Naive thymus-derived CD8-positive, alpha-beta T cell (primary cell): ENCODE measurements around the gene ACTL8. TPM values are rescaled to one million over a fixed set of nuclear protein-coding genes. Genes with fewer than 3 reads are reported as not detected.

Source experiments
- ATAC-seq, 2 donors: fragments of 150-1000 bp; cut with Tn5 transposase in 1 of 2; sonication (Bioruptor Pico), chemical (Tn5 transposase) in 1 of 2; 1 replicate in 1 of 2; 2 replicates in 1 of 2; pipeline ENCODE4 v1.10.0; 2021; ENCODE audit warnings: mild to moderate bottlenecking in 2 of 2, moderate library complexity in 2 of 2
- POLR2A ChIA-PET: fragments of 350-600 bp; sonication (Branson Sonifier 250); formaldehyde crosslinking; loops from one replicate; lab custom pipeline; 2021; ENCODE audit warnings: antibody characterized with exemption; lab: Charles Lee
- DNase-seq, 10 donors: peaks; one replicate each; pipeline versions ENCODE4 v3.0.0 to v3.0.0-alpha.2; 2020 to 2022
- H3K27ac Mint-ChIP-seq, 10 donors: one replicate each; pipeline ENCODE4 v1.8.0; 2020 to 2022; ENCODE audit warnings: mild to moderate bottlenecking in 10 of 10, mixed read lengths in 10 of 10, moderate library complexity in 4 of 10, inconsistent platforms in 1 of 10
- H3K27me3 Mint-ChIP-seq, 5 donors: one replicate each; pipeline ENCODE4 v1.8.0; 2021 to 2022; ENCODE audit warnings: mixed read lengths in 5 of 5
- H3K36me3 Mint-ChIP-seq, 3 donors: one replicate each; pipeline ENCODE4 v1.8.0; 2020 to 2022; ENCODE audit warnings: mixed read lengths in 3 of 3, mild to moderate bottlenecking in 2 of 3, inconsistent platforms in 1 of 3
- H3K4me1 Mint-ChIP-seq, 4 donors: one replicate each; pipeline ENCODE4 v1.8.0; 2021 to 2022; ENCODE audit warnings: mixed read lengths in 4 of 4
- H3K4me3 Mint-ChIP-seq, 10 donors: one replicate each; pipeline ENCODE4 v1.8.0; 2020 to 2022; ENCODE audit warnings: mild to moderate bottlenecking in 10 of 10, mixed read lengths in 10 of 10, moderate library complexity in 6 of 10, inconsistent platforms in 1 of 10
- H3K9me3 Mint-ChIP-seq, 9 donors: one replicate each; pipeline ENCODE4 v1.8.0; 2020 to 2022; ENCODE audit warnings: mixed read lengths in 9 of 9, mild to moderate bottlenecking in 3 of 9, inconsistent platforms in 1 of 9, moderate library complexity in 1 of 9
- polyA plus RNA-seq, 3 donors: library from polyadenylated mRNA; unstranded; fragments of 300-500 nt; fragmentation: Illumina TruSeq; gene quantifications; one replicate each; pipeline ENCODE4 v1.2.3, GENCODE V29; 2021
- total RNA-seq, 8 experiments: library from RNA in 2 of 8; stranded (reverse) in 2 of 8; gene quantifications; one replicate each; pipeline ENCODE4 v1.2.3 and lab custom pipeline; 2021 to 2026

The ACTL8 gene
- total and polyA plus RNA-seq, 5 experiments from 2014 or later = not detected

GRCh38 chr1:17777818-17778217 is 22.7 kb downstream of the ACTL8 start:
- DNase-seq = no peak
- no peaks in the 10 kb centered on the region for H3K36me3 Mint-ChIP-seq
- no peak for ATAC-seq
- H3K27ac Mint-ChIP-seq = no peak overlapping the region
- peaks cover 0 to 30% (median 12%) of the 10 kb centered on the region in 5 donors for H3K27me3 Mint-ChIP-seq
- no peak overlapping the region for H3K4me3 Mint-ChIP-seq
- H3K9me3 Mint-ChIP-seq = peaks cover 0 to 6% (median 0%) of the 10 kb centered on the region in 9 donors
- POLR2A ChIA-PET = no interaction called here
- no peaks in the 10 kb centered on the region for H3K4me1 Mint-ChIP-seq

GRCh38 chr1:17780916-17781315 is 25.8 kb downstream of the ACTL8 start:
- Mint-ChIP-seq H3K4me1 (no peaks in the 10 kb centered on the region), H3K27me3 (peaks cover 3 to 12% (median 10%) of the 10 kb centered on the region in 5 donors), H3K9me3 (peaks cover 0 to 4% (median 0%) of the 10 kb centered on the region in 9 donors), H3K36me3 (no peaks in the 10 kb centered on the region), H3K27ac (no peak overlapping the region), H3K4me3 (no peak overlapping the region)
- POLR2A ChIA-PET = no interaction called here
- DNase-seq = no peak
- no peak for ATAC-seq

GRCh38 chr1:17789926-17790325 is 34.8 kb downstream of the ACTL8 start:
- no peaks in the 10 kb centered on the region for H3K36me3 Mint-ChIP-seq
- no peak overlapping the region for H3K27ac Mint-ChIP-seq
- no peak overlapping the region for H3K4me3 Mint-ChIP-seq
- POLR2A ChIA-PET = no interaction called here
- no peaks in the 10 kb centered on the region for H3K9me3 Mint-ChIP-seq
- H3K4me1 Mint-ChIP-seq = no peaks in the 10 kb centered on the region
- ATAC-seq (no peak), DNase-seq (no peak)
- H3K27me3 Mint-ChIP-seq = peaks cover 6 to 33% (median 31%) of the 10 kb centered on the region in 5 donors

- no peak overlapping the region for H3K27ac Mint-ChIP-seq
- no peak for ATAC-seq
- POLR2A ChIA-PET = no interaction called here
- H3K4me3 Mint-ChIP-seq = no peak overlapping the region
- no peaks in the 10 kb centered on the region for H3K9me3 Mint-ChIP-seq
- DNase-seq = no peak
- peaks cover 6 to 33% (median 31%) of the 10 kb centered on the region in 5 donors for H3K27me3 Mint-ChIP-seq
- H3K36me3 Mint-ChIP-seq = no peaks in the 10 kb centered on the region
- H3K4me1 Mint-ChIP-seq = no peaks in the 10 kb centered on the region
These were observed 35.4 kb downstream of the ACTL8 start for GRCh38 chr1:17790383-17791054.

- POLR2A ChIA-PET = no interaction called here
- no peak for ATAC-seq
- H3K27me3 Mint-ChIP-seq = peaks cover 6 to 33% (median 31%) of the 10 kb centered on the region in 5 donors
- H3K36me3 Mint-ChIP-seq = no peaks in the 10 kb centered on the region
- no peaks in the 10 kb centered on the region for H3K4me1 Mint-ChIP-seq
- no peaks in the 10 kb centered on the region for H3K9me3 Mint-ChIP-seq
- DNase-seq = no peak
- H3K4me3 Mint-ChIP-seq = no peak overlapping the region
- H3K27ac Mint-ChIP-seq = no peak overlapping the region
These were observed 35.9 kb downstream of the ACTL8 start for GRCh38 chr1:17791055-17791390.

DNA sequence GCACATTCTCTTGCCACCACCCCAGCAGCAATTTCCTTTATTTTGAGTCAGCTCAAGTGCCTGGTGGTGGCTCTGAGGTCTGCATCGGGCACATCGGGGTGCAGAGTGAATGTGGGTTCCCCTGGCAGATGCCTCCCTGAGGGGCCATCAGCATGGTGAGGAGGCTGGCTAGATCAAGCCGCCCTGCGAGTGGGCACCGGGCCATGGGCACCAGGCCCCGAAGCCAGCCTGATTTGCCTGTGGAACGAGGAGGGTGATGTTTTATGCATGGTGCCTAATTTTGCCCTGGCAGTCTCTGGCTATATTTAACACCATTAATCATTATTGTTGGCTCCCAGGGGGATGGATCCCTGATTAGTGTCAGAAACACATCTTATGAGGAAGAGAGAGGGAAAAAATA is 36.3 kb downstream of the ACTL8 start:
- Mint-ChIP-seq H3K27me3 (peaks cover 6 to 35% (median 31%) of the 10 kb centered on the region in 5 donors), H3K36me3 (no peaks in the 10 kb centered on the region), H3K4me1 (no peaks in the 10 kb centered on the region), H3K4me3 (no peak overlapping the region), H3K27ac (no peak overlapping the region), H3K9me3 (no peaks in the 10 kb centered on the region)
- POLR2A ChIA-PET = no interaction called here
- no peak for ATAC-seq
- DNase-seq = no peak

DNA sequence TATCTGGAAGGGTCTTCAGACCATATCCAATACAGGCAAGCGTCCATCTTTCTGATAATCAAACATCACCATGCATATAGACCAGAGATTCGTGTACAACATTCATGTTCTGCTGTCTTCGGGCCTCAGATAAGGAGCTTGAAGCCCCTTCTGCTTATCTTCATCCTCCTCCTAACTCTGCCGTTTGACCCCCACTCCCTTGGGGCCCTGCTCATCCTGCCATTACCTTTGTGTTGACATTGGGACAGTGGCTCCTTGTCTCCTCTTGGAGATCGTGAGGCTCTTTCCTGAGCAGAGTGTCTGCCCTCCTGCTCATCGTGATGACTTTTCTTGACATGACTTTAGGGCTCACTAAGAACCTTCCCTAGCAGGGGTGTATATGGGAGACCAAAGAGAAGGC is 37.3 kb downstream of the ACTL8 start:
- Mint-ChIP-seq H3K27ac (no peak overlapping the region), H3K4me1 (no peaks in the 10 kb centered on the region), H3K27me3 (peaks cover 7 to 35% (median 33%) of the 10 kb centered on the region in 5 donors), H3K36me3 (no peaks in the 10 kb centered on the region), H3K4me3 (no peak overlapping the region), H3K9me3 (no peaks in the 10 kb centered on the region)
- ATAC-seq (no peak), DNase-seq (no peak)
- POLR2A ChIA-PET = no interaction called here

DNA sequence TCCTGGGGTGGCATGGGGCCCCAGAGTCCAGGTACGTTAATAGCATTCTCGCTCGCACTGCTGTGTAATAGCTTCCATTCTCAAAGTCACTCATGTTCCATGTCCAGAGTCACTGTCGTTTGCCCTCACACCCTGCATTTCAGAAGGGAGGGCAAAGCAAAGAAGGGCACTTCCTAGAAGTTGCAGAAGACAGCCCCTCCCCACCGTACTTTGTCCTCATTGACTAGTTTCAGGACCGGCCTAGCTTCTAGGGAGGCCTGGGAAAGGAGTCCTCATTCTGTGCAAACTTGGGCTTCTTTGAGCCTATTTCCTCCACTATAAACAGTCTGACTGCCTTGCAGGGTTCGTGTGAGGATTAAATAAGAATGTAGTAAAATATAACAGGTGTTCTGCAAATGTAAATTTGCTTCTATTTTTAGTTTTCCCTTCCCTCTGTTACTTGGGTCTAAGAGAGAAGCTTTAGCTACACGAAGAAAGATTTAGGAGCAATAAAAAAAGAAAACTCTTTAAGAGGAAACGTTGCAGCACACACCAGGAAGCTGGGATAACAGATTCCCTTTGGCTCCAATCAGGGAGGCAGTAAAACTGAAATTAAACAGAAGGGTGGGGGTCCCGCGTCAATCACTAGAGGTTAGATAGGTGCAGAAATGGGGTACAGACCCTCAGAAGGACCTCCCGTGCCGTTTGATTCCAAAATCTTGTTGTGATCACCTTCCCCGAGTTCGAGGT is 40.1 kb downstream of the ACTL8 start:
- H3K4me3 Mint-ChIP-seq = no peak overlapping the region
- POLR2A ChIA-PET = no interaction called here
- H3K27me3 Mint-ChIP-seq = peaks cover 5 to 52% (median 26%) of the 10 kb centered on the region in 5 donors
- no peaks in the 10 kb centered on the region for H3K9me3 Mint-ChIP-seq
- ATAC-seq = no peak
- no peak for DNase-seq
- no peaks in the 10 kb centered on the region for H3K4me1 Mint-ChIP-seq
- H3K27ac Mint-ChIP-seq = no peak overlapping the region
- no peaks in the 10 kb centered on the region for H3K36me3 Mint-ChIP-seq

GRCh38 chr1:17795836-17796645 is 40.9 kb downstream of the ACTL8 start:
- Mint-ChIP-seq H3K4me3 (no peak overlapping the region), H3K36me3 (no peaks in the 10 kb centered on the region), H3K4me1 (no peaks in the 10 kb centered on the region), H3K27ac (no peak overlapping the region), H3K27me3 (peaks cover 5 to 57% (median 26%) of the 10 kb centered on the region in 5 donors), H3K9me3 (no peaks in the 10 kb centered on the region)
- DNase-seq = no peak
- POLR2A ChIA-PET = no interaction called here
- no peak for ATAC-seq

DNA sequence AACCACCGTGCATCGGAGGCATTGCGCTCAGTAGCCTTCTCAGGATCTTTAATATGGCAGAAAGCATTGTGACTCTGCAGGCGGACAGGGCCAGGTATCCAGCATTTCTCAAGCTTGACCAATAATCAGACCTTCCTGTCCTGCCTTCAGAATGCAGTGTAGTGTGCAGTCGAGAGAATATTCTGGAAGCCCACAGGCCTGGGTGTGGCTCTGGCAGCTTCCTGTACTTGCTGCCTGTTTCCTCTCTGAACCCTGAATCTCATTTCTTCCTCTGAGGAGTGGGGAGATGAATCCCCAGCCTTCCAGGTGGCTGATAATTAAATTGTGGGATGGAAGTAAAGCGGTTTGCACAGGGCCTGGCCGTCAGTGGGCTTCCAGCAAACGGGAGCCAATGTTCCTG is 42.3 kb downstream of the ACTL8 start:
- peaks cover 7 to 53% (median 26%) of the 10 kb centered on the region in 5 donors for H3K27me3 Mint-ChIP-seq

GRCh38 chr1:17798011-17798410 is 42.9 kb downstream of the ACTL8 start:
- no peak for DNase-seq
- Mint-ChIP-seq H3K36me3 (no peaks in the 10 kb centered on the region), H3K27me3 (peaks cover 4 to 48% (median 22%) of the 10 kb centered on the region in 5 donors), H3K4me3 (no peak overlapping the region), H3K4me1 (no peaks in the 10 kb centered on the region), H3K27ac (no peak overlapping the region), H3K9me3 (peaks cover 0 to 3% (median 0%) of the 10 kb centered on the region in 9 donors)
- ATAC-seq = no peak
- POLR2A ChIA-PET = no interaction called here

More for the DNA sequence above, 42.3 kb downstream of the ACTL8 start:
- H3K27ac Mint-ChIP-seq = no peak overlapping the region
- no peak overlapping the region for H3K4me3 Mint-ChIP-seq
- DNase-seq = no peak
- peaks cover 0 to 3% (median 0%) of the 10 kb centered on the region in 9 donors for H3K9me3 Mint-ChIP-seq
- no peak for ATAC-seq
- no peaks in the 10 kb centered on the region for H3K36me3 Mint-ChIP-seq
- POLR2A ChIA-PET = no interaction called here
- H3K4me1 Mint-ChIP-seq = no peaks in the 10 kb centered on the region

DNA sequence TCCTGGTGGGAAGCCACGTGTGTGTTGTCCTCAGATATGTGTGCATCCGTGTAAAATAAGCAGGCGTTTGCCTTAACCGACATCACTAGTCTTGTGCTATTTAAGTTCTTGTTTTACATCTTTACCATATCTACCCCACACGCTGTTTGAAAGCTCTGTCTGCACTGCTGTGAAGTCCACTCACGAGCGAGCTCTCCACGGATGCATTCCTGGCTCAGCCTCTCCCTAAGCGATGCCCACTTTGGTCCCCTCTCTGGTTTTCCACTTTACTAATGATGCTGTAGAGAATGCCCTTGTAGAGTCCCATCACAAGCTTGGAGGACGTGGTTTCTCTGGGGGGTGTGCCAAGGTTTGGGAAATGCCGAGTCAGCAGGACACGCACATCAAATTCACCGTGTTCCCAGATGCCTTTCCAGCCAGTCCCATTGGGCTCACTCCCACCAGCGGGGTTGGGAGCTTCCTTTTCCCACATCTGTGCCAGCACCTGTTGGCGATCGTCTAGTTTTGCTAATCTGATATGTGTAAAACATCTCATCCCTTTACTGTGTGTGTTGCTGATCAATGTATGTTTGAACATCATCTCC is 43.8 kb downstream of the ACTL8 start:
- POLR2A ChIA-PET = no interaction called here
- Mint-ChIP-seq H3K27me3 (peaks cover 4 to 39% (median 17%) of the 10 kb centered on the region in 5 donors), H3K9me3 (peaks cover 0 to 3% (median 0%) of the 10 kb centered on the region in 9 donors), H3K4me3 (no peak overlapping the region), H3K36me3 (no peaks in the 10 kb centered on the region), H3K27ac (no peak overlapping the region), H3K4me1 (no peaks in the 10 kb centered on the region)
- no peak for DNase-seq
- ATAC-seq = no peak
